Measurements from ENCODE around the gene BOD1. TPM values are rescaled to one million over a fixed set of nuclear protein-coding genes. Genes with fewer than 3 reads are reported as not detected.

The BOD1 gene
- 85.4 and 98.6 TPM in 2 replicates for total RNA-seq (2014; rRNA removed; shearing (Covaris generic))

DNA sequence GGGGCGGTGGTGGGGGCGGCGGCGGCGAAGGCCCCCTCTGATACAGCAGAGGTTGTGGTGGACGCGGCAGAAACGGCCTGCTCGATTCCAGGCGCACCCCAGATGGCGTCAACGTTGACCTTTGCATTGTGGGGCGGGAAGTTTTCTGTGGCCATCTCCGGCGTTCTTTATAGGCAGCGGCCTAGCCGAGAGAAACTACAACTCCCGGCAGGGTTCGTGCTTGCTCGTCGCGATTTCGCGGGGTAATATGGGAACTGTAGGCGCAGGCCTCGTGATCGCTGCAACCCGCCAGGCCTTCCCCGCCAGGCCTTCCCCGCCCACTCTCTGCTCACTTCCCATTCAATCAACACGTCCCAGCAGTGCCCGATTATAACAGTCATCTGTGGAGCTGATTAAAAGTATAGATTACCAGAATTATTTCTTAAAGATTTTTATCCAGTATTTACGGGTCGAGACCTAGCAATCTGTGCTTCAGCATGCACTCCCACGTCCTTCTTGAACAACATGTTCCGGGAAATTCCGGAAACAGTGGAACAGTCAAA lies at the start of gene BOD1:
Gene BOD1 (minus strand): TSS at position 74 of the 542 bp plus-strand sequence. CDS start 214 bp downstream, outside the sequence.
- in situ Hi-C loops (cut with HindIII; ENCODE audit: low sequenced_read_pairs) = no loop called here
- DNase-seq (ENCODE audit: low spot score) = peak; percentile 98

DNA sequence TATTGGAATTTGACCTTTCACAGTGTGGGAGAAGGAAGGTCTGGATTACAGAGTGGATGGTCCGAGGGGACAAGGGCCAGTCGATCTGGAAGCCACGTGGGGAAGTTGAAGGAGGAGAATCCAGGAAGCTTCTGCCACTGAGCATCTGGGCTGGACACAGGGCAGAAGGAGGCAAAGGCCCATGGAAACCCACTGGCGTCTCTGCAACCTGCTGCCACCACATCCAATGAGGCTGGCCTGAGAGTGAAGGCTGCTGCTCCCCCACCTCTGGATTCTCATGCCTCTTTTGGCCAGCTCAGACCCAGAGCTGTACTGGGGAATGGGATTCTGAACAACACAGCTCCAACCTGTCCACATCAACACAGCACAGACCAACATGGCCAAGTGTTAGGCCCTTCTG lies 48.9 kb upstream of the BOD1 start:
- in situ Hi-C loops (cut with HindIII; ENCODE audit: low sequenced_read_pairs) = no loop called here
- DNase-seq (ENCODE audit: low spot score) = no peak

DNA sequence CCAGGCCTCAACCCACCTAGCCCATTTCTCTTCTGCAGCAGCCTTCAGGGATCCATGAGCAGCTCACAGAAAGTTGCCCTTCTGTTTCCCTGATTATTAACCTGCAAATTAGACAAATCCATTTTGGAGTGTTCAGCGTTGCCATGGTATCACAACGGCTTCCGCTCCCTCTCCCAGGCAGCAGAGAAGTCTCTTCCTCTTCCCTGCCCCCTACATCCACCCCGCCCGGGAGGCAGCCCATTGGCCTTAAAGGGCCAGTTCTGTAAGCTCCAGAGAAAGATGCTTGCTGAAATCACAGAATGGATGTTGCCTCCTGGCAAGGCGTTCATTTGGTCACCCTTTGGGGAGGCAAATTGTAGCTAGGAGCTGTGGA lies 47.7 kb upstream of the BOD1 start:
- no peak for DNase-seq (ENCODE audit: low spot score)
- in situ Hi-C loops (cut with HindIII; ENCODE audit: low sequenced_read_pairs) = no loop called here

DNA sequence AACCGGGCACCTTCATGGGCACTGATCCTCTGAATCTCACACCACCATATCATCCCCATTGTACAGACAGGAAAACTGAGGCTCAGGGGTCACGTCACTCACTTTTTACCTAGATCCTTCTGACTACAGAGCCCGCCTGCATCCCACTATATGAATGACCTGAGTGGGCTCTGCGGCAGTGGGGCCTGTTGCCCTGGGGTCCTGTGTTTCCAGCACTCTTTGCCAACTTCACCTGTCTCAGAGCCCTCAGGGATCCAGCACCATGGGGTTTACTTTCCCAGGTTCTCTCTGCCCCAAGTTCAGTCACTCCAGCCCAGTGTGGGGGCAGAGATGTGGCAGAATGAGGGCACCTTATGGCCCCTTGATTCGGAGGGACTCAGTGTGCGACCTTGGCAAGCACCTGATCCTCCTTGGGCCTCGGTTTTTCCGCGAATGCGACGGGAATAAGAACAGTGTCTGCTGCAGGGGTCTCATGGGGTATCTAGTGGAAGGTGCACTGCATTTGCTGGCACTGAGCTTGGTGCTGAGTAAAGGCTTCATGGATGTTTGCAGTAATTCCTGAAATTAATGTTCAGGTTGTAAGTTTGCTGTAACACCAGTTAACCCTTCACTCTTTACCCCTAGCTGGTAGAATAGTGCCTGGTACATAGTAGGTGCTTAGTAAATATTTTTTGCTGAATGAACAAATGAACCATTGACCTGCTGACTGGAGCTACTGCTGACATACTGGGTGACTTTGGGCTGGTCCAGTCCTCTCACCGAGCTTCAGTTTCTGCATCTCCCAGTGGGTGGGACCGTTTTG lies 47.1 kb upstream of the BOD1 start:
- DNase-seq (ENCODE audit: low spot score) = no peak
- in situ Hi-C loops (cut with HindIII; ENCODE audit: low sequenced_read_pairs) = no loop called here

DNA sequence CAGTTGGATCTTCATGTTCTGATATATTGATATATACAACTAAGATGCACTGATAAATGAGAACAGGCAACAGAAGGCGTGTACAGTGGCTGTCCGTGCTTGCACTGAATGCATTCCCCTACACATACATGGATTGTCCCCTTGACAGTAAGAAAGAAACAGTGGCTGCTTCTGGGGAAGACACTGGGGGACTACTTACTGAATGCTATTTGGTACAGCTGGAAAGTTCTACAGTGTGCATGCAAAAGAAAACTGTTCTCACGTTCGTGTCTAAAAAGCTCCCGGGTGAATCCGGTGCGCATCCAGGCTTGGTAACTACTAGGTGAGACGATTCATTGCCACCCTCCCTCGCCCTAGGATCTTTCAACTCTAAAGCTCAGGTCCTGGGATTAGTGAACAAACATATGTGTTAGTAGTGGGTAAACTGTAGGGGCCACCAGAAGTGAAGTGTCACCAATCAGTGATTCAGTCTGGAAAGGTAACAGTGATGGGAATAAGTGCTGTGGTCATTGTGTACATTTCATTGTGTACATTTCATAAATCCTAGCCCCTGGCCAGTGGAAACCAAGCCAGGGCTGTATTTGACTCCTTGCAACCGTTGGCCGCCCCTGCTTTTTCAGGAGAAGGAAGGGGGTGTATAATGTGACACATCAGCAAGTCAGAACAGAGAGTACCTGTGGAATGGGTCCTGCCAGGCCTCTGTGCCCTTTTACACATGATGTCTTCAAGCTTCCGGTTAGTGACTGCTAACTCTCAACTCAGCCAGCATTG lies 46.3 kb upstream of the BOD1 start:
- no peak for DNase-seq (ENCODE audit: low spot score)
- in situ Hi-C loops (cut with HindIII; ENCODE audit: low sequenced_read_pairs) = no loop called here

DNA sequence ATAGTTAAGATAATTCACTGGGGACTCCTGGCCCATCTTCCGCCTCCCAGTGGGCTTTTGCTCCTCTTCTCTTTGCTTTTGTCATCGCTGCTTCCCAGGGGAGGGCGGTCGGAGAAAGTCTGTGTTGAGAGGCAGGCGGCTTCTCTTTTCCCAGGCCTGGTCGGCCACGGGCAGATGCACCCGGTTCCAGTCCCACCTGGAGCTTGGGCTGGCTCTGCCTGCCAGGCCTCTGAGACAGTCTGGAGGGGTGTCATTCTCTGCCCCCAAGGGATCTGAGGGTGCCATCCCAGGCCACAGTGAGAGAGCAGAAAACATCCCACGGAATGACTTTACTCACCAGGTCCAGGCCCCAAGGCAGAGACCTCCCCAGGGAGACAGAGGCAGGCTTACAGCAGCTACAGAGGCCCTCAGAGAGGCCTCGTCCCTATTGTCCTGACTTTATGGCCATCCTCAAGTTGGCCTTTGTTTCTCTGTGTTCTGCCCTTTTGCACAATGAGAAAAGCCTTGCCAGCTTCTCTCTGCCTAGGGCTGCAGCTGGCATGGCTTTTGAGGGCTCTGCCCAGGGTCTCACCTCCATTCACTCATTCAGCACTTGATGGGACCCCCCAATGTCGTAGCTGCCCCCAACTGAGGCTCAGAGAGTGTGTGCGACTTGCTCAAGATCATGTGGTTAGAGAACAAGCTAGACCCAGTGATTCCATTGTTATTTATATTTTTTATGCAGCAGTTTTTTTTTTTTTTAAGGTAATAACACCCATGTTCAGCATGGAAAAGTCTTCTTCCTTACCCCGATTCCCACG lies 44.2 kb upstream of the BOD1 start:
- DNase-seq (ENCODE audit: low spot score) = no peak
- in situ Hi-C loops (cut with HindIII; ENCODE audit: low sequenced_read_pairs) = no loop called here

DNA sequence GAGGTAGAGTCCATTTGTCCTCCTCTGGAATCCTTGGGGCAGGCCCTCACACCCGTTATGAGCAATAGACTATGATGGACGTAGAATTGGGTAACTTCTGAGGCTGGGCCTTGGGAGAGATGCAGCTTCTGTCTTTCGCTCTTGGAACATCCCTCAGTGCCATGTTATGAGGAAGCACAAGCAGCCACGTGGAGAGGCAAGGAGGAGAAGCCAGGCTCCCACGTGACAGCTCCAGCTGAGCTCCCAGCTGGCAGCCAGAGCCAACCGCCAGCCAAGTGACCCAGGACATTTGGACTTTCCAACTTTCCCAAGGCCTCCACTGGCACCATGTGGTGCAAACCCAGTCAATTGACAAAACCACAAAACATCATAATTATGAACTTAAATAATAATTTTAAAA lies 43.0 kb upstream of the BOD1 start:
- DNase-seq (ENCODE audit: low spot score) = no peak
- in situ Hi-C loops (cut with HindIII; ENCODE audit: low sequenced_read_pairs) = no loop called here

DNA sequence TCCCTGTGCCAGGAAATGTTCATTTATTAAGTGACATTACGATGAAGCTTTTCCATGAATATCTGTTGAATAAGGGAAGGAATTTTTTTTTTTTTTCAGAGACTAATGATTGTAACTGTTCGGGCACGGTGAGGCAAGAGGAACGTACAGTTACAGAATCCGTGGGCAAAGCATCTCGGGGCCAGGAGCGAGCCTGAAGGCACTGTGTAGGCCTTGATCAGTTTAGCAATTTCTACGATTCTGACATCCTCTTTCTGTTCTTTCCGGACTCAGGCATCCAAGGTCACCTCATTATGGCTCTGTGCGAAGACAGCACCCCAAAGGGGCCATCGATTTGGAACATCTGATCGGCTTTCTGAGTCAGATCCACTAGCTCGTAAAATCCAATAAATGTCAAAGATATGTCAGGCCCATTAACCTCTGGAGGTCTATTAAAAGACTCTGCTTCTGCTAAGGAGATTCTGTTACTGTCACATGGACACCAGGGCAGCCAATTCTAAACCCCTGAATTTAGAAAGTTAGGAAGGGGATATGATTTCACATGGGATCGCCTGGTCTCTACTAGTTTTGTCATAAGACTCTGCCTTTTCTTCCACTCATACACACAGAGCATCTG lies 41.4 kb upstream of the BOD1 start:
- no peak for DNase-seq (ENCODE audit: low spot score)
- in situ Hi-C loops (cut with HindIII; ENCODE audit: low sequenced_read_pairs) = no loop called here

DNA sequence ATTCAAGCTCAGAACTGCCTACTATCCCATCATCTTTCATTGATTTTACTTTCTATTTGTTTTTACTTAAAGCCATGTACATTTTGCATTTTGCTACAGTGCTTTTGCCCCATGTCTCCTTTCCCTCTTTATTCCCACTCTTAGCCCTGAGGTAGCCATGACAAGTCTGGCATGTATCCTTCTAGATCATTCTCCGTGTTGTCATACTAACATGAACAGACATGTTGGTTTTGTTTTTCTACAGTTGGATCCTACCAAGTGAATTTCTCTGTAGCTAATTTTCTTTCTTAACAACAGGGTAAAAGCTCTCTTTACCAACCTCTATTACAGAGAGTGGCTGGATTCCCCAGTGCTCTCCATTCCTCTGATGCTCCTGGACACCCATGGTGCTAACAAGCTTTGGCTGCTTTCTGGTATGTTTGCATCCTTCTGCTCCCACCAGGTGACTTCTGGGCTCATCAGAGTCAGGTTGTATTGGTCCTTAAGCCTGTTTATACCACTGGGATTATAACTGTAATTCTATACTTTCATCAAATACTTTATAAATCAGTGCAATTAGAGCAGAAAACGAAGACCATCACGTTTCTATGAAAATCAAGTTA lies 38.8 kb upstream of the BOD1 start:
- in situ Hi-C loops (cut with HindIII; ENCODE audit: low sequenced_read_pairs) = no loop called here

DNA sequence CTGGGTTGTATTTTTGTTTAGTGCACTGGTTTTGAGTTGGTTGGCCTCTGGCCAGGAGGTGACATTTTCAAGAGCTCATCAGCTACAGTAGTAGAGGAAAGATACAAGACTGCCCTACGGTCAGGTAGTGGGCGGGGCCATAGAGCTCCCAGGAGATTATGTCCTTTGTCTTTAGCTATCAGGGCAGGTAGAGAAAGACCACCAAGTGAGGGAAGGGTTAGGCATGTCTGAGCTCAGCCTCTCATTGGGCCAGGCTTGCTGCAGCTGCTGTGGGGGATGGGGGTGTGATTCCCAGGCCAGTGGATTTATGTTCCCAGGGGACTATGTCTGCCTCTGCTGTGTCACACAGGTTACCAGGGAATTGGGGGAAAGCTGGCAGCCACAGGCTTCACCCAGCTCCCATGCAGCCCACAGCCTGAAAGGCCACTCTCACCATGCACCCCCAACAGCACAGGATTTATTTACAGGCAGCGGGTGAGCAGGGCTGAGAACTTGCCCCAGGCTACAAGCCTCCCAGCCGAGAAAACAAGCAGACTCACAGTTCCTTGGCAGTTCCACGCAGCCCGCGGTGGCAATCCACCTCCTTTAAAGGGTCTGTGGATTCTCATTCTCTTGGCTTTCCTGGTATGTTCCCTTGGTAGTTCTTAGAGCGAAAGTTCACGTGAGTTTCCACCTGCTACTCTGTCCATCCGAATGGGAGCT lies 37.5 kb upstream of the BOD1 start:
- in situ Hi-C loops (cut with HindIII; ENCODE audit: low sequenced_read_pairs) = no loop called here
- DNase-seq (ENCODE audit: low spot score) = no peak

More for the DNA sequence above, 38.8 kb upstream of the BOD1 start:
- DNase-seq (ENCODE audit: low spot score) = no peak

DNA sequence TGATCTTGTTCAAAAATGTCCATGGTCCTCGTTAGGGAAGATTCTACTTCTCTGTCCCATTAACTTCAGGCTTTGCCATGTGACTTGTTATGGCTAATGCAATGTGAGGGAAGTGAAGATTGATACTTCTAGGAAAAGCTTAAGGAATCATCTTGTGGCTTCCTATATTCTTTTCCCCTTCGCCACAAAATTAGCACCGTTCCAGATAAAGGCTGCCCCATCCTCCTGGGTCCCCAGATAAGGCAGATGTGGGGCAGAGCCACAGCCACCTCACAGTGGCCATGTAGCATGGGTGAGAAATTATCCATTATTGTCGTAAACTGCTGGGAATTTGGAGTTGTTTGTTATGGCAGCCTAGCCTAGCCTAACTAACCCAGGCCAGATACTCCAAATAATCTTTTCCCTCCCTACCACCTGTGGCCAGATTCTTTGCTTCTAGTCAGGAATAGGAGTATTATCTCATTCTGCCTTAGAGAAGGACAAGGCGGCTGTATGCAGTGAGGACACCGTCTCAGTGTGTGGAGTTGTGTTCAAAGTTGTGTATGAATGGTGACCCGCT lies 31.9 kb upstream of the BOD1 start:
- in situ Hi-C loops (cut with HindIII; ENCODE audit: low sequenced_read_pairs) = no loop called here
- DNase-seq (ENCODE audit: low spot score) = no peak

DNA sequence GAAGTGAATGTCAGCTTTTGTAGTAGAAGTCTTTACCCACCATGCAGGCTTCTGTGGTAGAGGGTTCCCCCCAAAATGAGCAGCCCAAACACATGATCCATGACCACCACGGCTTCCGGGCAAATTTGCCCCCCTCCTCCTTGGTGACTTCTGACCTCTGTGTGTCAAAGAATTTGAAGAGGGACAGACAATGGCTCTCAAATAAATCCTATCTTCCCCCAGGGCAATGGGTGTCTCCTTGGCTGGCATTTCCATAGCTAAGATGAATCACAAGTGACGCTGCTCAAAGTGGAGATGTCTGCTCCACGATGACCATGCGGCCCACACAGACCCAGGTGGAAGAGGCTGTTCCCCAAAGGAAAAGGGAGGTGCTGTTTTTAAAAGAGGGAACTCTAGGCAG lies 30.2 kb upstream of the BOD1 start:
- DNase-seq (ENCODE audit: low spot score) = no peak
- in situ Hi-C loops (cut with HindIII; ENCODE audit: low sequenced_read_pairs) = no loop called here

DNA sequence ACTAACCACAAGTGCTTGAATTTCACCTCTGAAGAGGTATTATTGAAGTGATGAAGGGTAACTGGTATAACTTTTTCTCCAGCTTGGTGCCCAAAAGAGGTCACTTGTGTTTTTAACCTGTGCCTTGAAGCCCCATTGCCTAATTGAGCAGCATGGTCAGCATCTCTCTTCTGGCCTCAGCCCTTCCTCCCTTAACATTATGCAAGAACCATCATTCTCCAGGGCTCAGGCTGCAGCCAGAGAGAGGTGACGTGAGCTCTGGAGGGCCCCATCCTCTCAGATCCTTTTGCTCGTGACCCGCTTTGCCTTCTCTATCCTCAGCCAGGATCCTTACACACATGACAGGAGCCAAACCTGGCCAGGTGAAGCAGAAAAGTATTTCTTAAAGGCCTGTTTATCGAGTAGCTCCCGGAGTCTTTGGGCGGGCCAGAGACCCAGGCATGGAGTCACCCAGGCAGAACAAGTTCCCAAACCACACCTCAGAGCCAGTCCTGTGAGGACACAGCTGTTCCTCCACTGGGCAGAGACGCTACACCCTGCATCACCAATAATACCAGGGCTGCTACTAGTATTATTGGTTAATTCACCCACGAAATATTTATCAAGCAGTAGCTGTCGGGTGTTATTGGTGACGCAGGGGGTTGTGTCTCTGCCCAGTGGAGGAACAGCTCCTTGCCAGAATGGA lies 29.6 kb upstream of the BOD1 start:
- no peak for DNase-seq (ENCODE audit: low spot score)
- in situ Hi-C loops (cut with HindIII; ENCODE audit: low sequenced_read_pairs) = no loop called here

DNA sequence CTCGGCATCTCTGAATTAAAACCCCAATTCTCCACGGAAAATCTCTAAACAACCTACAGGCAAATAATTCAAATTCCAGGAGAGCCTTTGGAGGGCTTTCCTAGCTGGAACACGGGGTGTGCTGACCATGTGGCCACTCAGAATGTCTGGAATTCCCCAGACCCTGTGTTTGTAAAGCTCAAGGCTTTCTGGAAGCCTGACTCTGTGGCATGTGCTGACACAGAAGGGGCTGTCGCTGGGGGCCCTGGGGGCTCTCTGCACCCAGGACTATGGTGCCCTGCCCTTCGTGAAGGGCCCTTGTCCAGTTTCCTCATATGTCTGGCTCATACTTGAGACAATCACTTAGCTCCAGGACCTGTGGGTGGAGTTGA lies 29.0 kb upstream of the BOD1 start:
- in situ Hi-C loops (cut with HindIII; ENCODE audit: low sequenced_read_pairs) = no loop called here
- DNase-seq (ENCODE audit: low spot score) = no peak

DNA sequence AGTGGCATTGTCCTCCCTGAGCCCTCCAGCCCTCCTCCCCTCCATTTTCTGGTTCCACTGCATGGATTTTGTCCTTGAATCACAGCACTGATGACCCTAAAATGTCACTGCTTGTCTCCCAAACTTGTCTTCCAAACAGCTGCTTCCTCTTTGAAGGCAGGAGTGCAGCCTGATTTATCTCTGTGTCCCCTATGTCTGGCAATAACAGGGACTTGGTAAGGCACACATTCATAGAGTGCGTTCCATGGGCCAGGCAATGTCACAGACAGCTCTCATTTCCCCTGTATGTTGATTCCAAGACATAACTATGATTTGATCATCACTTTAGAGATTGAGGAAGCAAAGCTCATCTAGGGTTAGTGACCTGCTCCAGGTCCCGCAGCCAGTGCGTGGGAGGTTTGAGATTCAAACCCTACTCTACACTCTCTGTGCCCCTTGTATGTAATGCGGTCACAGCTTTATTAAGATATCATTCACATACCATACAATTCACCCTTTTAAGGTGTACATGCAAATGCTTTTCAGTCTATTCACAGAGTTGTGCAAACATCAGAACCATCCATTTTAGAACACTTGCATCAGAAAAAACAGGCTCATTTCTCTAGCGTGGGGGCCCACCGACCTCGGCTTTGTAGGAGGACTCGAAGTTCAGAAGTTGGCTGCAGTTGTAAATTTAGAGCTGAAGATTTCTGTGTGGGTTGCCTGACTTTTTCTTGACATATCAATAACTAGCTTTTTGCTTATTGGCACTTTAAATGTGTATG lies 28.4 kb upstream of the BOD1 start:
- in situ Hi-C loops (cut with HindIII; ENCODE audit: low sequenced_read_pairs) = no loop called here
- DNase-seq (ENCODE audit: low spot score) = no peak

DNA sequence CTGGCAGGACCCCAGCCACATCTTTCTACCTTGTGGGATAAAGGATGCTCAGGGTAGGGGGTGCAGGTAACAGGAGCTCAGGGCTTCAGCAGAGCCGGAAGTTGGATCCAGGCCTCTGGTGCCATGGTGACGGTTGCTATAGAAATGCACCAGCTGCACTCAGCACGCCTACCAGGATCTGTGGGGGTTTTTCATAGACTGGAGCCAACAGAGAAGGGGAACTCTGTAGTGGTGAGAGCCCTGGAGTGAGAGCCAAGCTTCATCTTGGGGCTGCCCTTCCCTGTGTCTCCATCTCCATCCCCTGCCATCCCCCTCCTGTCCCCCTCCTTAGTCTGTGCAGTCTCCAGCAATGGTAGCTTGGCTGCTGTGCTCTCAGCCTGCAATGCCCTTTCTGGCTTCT lies 27.5 kb upstream of the BOD1 start:
- peak; percentile 95 for DNase-seq (ENCODE audit: low spot score)
- in situ Hi-C loops (cut with HindIII; ENCODE audit: low sequenced_read_pairs) = no loop called here
